OCI-LY3 (cell line): ENCODE measurements around the gene VOPP1.

Source experiments
- H2AFZ ChIP-seq: fragments of 200-600, 300-600 bp; shearing (Covaris generic); 2 replicates; pipeline ENCODE4 v1.6.0; 2014; ENCODE audit warnings: antibody characterized with exemption, low read depth, low read length
- H3K27ac ChIP-seq: fragments of 200-600, 300-600 bp; sonication (generic); 2 replicates; pipeline ENCODE4 v1.5.1; 2014; ENCODE audit warnings: mild to moderate bottlenecking, low read length, moderate library complexity, mixed read lengths
- H3K27me3 ChIP-seq: fragments of 200-600, 300-600 bp; sonication (generic); 2 replicates; pipeline ENCODE4 v1.6.1; 2014; ENCODE audit warnings: low read depth, low read length, mixed read lengths
- H3K36me3 ChIP-seq: fragments of 200-600, 300-600 bp; sonication (generic); replicated peaks from 2 replicates; pipeline ENCODE3; 2014; ENCODE audit warnings: low read depth, low read length, mixed read lengths
- H3K4me1 ChIP-seq: fragments of 300-600, 200-600 bp; sonication (generic); 2 replicates; pipeline ENCODE4 v1.6.1; 2014; ENCODE audit warnings: low read length, mixed read lengths
- H3K4me2 ChIP-seq: fragments of 200-600, 300-600 bp; sonication (generic); 2 replicates; pipeline ENCODE4 v1.6.1; 2014; ENCODE audit warnings: low read length, mixed read lengths
- H3K4me3 ChIP-seq: fragments of 300-600, 200-600 bp; sonication (generic); 2 replicates; pipeline ENCODE4 v1.5.1; 2014; ENCODE audit warnings: antibody characterized with exemption, mild to moderate bottlenecking, low read length, moderate library complexity
- H3K79me2 ChIP-seq: fragments of 300-600, 200-600 bp; shearing (Covaris generic); 2 replicates; pipeline ENCODE4 v1.6.1; 2014; ENCODE audit warnings: mild to moderate bottlenecking, low read length, mixed read lengths
- H3K9ac ChIP-seq: fragments of 300-600, 200-600 bp; shearing (Covaris generic); 2 replicates; pipeline ENCODE4 v1.6.0; 2014; ENCODE audit warnings: mild to moderate bottlenecking, low read length, moderate library complexity
- H3K9me3 ChIP-seq: fragments of 200-600, 300-600 bp; shearing (Covaris generic); 2 replicates; pipeline ENCODE4 v1.6.1; 2014; ENCODE audit warnings: low read length, mixed read lengths; ENCODE audit not compliant: insufficient read depth
- H4K20me1 ChIP-seq: fragments of 200-600, 300-600 bp; sonication (generic); 2 replicates; pipeline ENCODE4 v1.6.1; 2016; ENCODE audit warnings: low read length, mixed read lengths; ENCODE audit not compliant: insufficient read depth
- CTCF ChIP-seq: fragments of 200-600, 300-600 bp; sonication (generic); IDR thresholded peaks from 2 replicates; pipeline ENCODE4 v1.5.1; 2014; ENCODE audit warnings: antibody characterized with exemption, low read length, low read depth
- EZH2phosphoT487 ChIP-seq: fragments of 200-600 bp; shearing (Covaris generic); IDR thresholded peaks from 2 replicates; pipeline ENCODE4 v1.6.1; 2018; ENCODE audit warnings: antibody characterized with exemption, mixed run types, low read depth

VOPP1 gene

GRCh38 chr7:55427342-55427741, 145.0 kb downstream of the VOPP1 start:
- H3K4me3 ChIP-seq = no peak overlapping the region
- no peaks in the 10 kb centered on the region for H3K9me3 ChIP-seq
- no peaks in the 10 kb centered on the region for H3K27me3 ChIP-seq
- H3K4me1 ChIP-seq = peaks cover 7% of the 10 kb centered on the region
- peaks cover 4% of the 10 kb centered on the region for H3K36me3 ChIP-seq
- no peaks in the 10 kb centered on the region for H4K20me1 ChIP-seq
- H3K9ac ChIP-seq = no peak overlapping the region
- no peak for TF ChIP-seq EZH2phosphoT487
- no peak for TF ChIP-seq CTCF
- H2AFZ ChIP-seq = no peak overlapping the region
- H3K79me2 ChIP-seq = no peaks in the 10 kb centered on the region
- H3K4me2 ChIP-seq = no peak overlapping the region
- H3K27ac ChIP-seq = no peak overlapping the region

GRCh38 chr7:55426676-55427075, 145.6 kb downstream of the VOPP1 start:
- TF ChIP-seq EZH2phosphoT487 (no peak), CTCF (no peak)

GRCh38 chr7:55425141-55425752, 147.1 kb downstream of the VOPP1 start:
- no peak overlapping the region for H3K4me3 ChIP-seq
- no peaks in the 10 kb centered on the region for H3K79me2 ChIP-seq
- H4K20me1 ChIP-seq = no peaks in the 10 kb centered on the region
- H3K4me1 ChIP-seq = peaks cover 7% of the 10 kb centered on the region
- no peak overlapping the region for H3K4me2 ChIP-seq
- no peaks in the 10 kb centered on the region for H3K27me3 ChIP-seq
- H3K9ac ChIP-seq = no peak overlapping the region
- peaks cover 4% of the 10 kb centered on the region for H3K36me3 ChIP-seq
- H3K9me3 ChIP-seq = no peaks in the 10 kb centered on the region
- no peak overlapping the region for H3K27ac ChIP-seq
- H2AFZ ChIP-seq = no peak overlapping the region
- TF ChIP-seq EZH2phosphoT487 = no peak
- no peak for TF ChIP-seq CTCF

More at GRCh38 chr7:55426676-55427075, 145.6 kb downstream of the VOPP1 start:
- no peak overlapping the region for H3K9ac ChIP-seq
- H3K79me2 ChIP-seq = no peaks in the 10 kb centered on the region
- H4K20me1 ChIP-seq = no peaks in the 10 kb centered on the region
- H3K4me1 ChIP-seq = peaks cover 7% of the 10 kb centered on the region
- no peak overlapping the region for H3K4me3 ChIP-seq
- no peak overlapping the region for H2AFZ ChIP-seq
- H3K27ac ChIP-seq = no peak overlapping the region
- H3K9me3 ChIP-seq = no peaks in the 10 kb centered on the region
- no peak overlapping the region for H3K4me2 ChIP-seq
- H3K36me3 ChIP-seq = peaks cover 4% of the 10 kb centered on the region
- H3K27me3 ChIP-seq = no peaks in the 10 kb centered on the region

- Histone ChIP-seq H3K9ac (no peak overlapping the region), H3K27me3 (no peaks in the 10 kb centered on the region), H3K4me3 (no peak overlapping the region), H2AFZ (no peak overlapping the region), H3K4me1 (peaks cover 7% of the 10 kb centered on the region), H4K20me1 (no peaks in the 10 kb centered on the region), H3K4me2 (no peak overlapping the region), H3K36me3 (peaks cover 4% of the 10 kb centered on the region), H3K79me2 (no peaks in the 10 kb centered on the region), H3K9me3 (no peaks in the 10 kb centered on the region), H3K27ac (no peak overlapping the region)
- TF ChIP-seq EZH2phosphoT487 (no peak), CTCF (no peak)
These were observed 148.4 kb downstream of the VOPP1 start for GRCh38 chr7:55423891-55424290.
